MM.1S (cell line): ENCODE results near the gene KRTAP10-5.
"Not testable (repeated sequence)": the region's sequence is repeated elsewhere in the genome, so short reads cannot be mapped to it uniquely, and the experiment has no call there.

Source experiments
- DNase-seq: peaks from one replicate; pipeline ENCODE4 v3.0.0-alpha.2; 2015
- H2AFZ ChIP-seq: fragments of 300-600 bp; sonication (generic); 2 replicates; pipeline ENCODE4 v1.6.0; 2016; ENCODE audit warnings: antibody characterized with exemption, low read length
- H3F3A ChIP-seq: fragments of 300-600 bp; sonication (generic); 2 replicates; pipeline ENCODE4 v1.6.1; 2016; ENCODE audit warnings: mild to moderate bottlenecking, antibody characterized with exemption, low read length, moderate library complexity, mixed read lengths; ENCODE audit not compliant: insufficient read depth
- H3K27ac ChIP-seq: fragments of 300-600 bp; sonication (generic); 2 replicates; pipeline ENCODE4 v1.5.1; 2016; ENCODE audit warnings: mild to moderate bottlenecking, low read length
- H3K27me3 ChIP-seq: fragments of 300-600 bp; sonication (generic); replicated peaks from 2 replicates; pipeline ENCODE4 v1.6.0; 2016; ENCODE audit warnings: low read length; ENCODE audit not compliant: insufficient read depth
- H3K36me3 ChIP-seq: fragments of 300-600 bp; sonication (generic); replicated peaks from 2 replicates; pipeline ENCODE4 v1.6.1; 2016; ENCODE audit warnings: mild to moderate bottlenecking, low read length, mixed read lengths; ENCODE audit not compliant: insufficient read depth
- H3K4me1 ChIP-seq: fragments of 300-600 bp; sonication (generic); 2 replicates; pipeline ENCODE4 v1.6.1; 2016; ENCODE audit warnings: low read length, mixed read lengths
- H3K4me2 ChIP-seq: fragments of 300-600 bp; sonication (generic); 2 replicates; pipeline ENCODE4 v1.6.0; 2016; ENCODE audit warnings: low read depth, low read length
- H3K4me3 ChIP-seq: fragments of 300-600 bp; sonication (generic); 2 replicates; pipeline ENCODE4 v1.5.1; 2016; ENCODE audit warnings: low read length, mixed read lengths
- H3K79me2 ChIP-seq: fragments of 300-600 bp; sonication (generic); 2 replicates; pipeline ENCODE4 v1.6.1; 2016; ENCODE audit warnings: mixed run types, low read length, mixed read lengths
- H3K9ac ChIP-seq: fragments of 300-600 bp; sonication (generic); 2 replicates; pipeline ENCODE4 v1.6.1; 2016; ENCODE audit warnings: low read length, mixed read lengths
- H3K9me2 ChIP-seq: fragments of 300-600 bp; sonication (generic); replicated peaks from 2 replicates; pipeline ENCODE4 v1.6.1; 2016; ENCODE audit warnings: mild to moderate bottlenecking, low read length, mixed read lengths; ENCODE audit not compliant: insufficient read depth
- H3K9me3 ChIP-seq: fragments of 300-600 bp; sonication (generic); replicated peaks from 2 replicates; pipeline ENCODE4 v1.6.1; 2016; ENCODE audit warnings: mild to moderate bottlenecking, low read length, mixed read lengths; ENCODE audit not compliant: insufficient read depth
- H4K20me1 ChIP-seq: fragments of 300-600 bp; sonication (generic); 2 replicates; pipeline ENCODE4 v1.6.1; 2016; ENCODE audit warnings: mild to moderate bottlenecking, low read length, moderate library complexity, mixed read lengths; ENCODE audit not compliant: insufficient read depth
- EZH2 ChIP-seq: fragments of 300-600 bp; sonication (generic); optimal IDR thresholded peaks from 2 replicates; pipeline ENCODE3; 2017; ENCODE audit warnings: low read depth, mild to moderate bottlenecking, antibody characterized with exemption, low read length, mixed read lengths
- EZH2phosphoT487 ChIP-seq: fragments of 300-600 bp; sonication (generic); IDR thresholded peaks from 2 replicates; pipeline ENCODE4 v1.6.1; 2018; ENCODE audit warnings: antibody characterized with exemption, low read length
- TF ChIP-seq, protein P1 (sequence below): fragments of 300-600 bp; sonication (generic); IDR thresholded peaks from 2 replicates; pipeline ENCODE4 v1.5.1; 2016; ENCODE audit warnings: antibody characterized with exemption, low read length, mixed read lengths

Gene KRTAP10-5

GRCh38 chr21:44590897-44591800 lies 10.7 kb upstream of the KRTAP10-5 start:
- H3K4me2 ChIP-seq, H3K4me3 ChIP-seq, H3K9me3 ChIP-seq, H3K9ac ChIP-seq, H3F3A ChIP-seq, H2AFZ ChIP-seq, H3K4me1 ChIP-seq, DNase-seq, H3K9me2 ChIP-seq, H3K27ac ChIP-seq, H3K36me3 ChIP-seq, H4K20me1 ChIP-seq, H3K79me2 ChIP-seq: not testable (repeated sequence)
- H3K27me3 ChIP-seq, result peaks cover 87% of the 10 kb centered on the region

GRCh38 chr21:44590311-44590721 lies 9.9 kb upstream of the KRTAP10-5 start:
- Histone ChIP-seq H2AFZ (no peak overlapping the region), H3K4me3 (no peak overlapping the region), H3F3A (no peaks in the 10 kb centered on the region), H3K9ac (no peak overlapping the region), H4K20me1 (no peaks in the 10 kb centered on the region), H3K79me2 (no peaks in the 10 kb centered on the region), H3K4me2 (no peak overlapping the region), H3K9me2 (no peaks in the 10 kb centered on the region), H3K9me3 (no peaks in the 10 kb centered on the region), H3K36me3 (no peaks in the 10 kb centered on the region), H3K27ac (no peak overlapping the region), H3K27me3 (peaks cover 87% of the 10 kb centered on the region), H3K4me1 (no peaks in the 10 kb centered on the region)
- TF ChIP-seq, protein P1, sequence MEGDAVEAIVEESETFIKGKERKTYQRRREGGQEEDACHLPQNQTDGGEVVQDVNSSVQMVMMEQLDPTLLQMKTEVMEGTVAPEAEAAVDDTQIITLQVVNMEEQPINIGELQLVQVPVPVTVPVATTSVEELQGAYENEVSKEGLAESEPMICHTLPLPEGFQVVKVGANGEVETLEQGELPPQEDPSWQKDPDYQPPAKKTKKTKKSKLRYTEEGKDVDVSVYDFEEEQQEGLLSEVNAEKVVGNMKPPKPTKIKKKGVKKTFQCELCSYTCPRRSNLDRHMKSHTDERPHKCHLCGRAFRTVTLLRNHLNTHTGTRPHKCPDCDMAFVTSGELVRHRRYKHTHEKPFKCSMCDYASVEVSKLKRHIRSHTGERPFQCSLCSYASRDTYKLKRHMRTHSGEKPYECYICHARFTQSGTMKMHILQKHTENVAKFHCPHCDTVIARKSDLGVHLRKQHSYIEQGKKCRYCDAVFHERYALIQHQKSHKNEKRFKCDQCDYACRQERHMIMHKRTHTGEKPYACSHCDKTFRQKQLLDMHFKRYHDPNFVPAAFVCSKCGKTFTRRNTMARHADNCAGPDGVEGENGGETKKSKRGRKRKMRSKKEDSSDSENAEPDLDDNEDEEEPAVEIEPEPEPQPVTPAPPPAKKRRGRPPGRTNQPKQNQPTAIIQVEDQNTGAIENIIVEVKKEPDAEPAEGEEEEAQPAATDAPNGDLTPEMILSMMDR, result no peak
- TF ChIP-seq EZH2 (no peak), EZH2phosphoT487 (no peak)
- no peak for DNase-seq

- Histone ChIP-seq H3K27ac (no peak overlapping the region), H4K20me1 (no peaks in the 10 kb centered on the region), H3K79me2 (no peaks in the 10 kb centered on the region), H3K27me3 (peaks cover 88% of the 10 kb centered on the region), H3K9me2 (no peaks in the 10 kb centered on the region), H3K4me1 (no peaks in the 10 kb centered on the region), H3K9me3 (no peaks in the 10 kb centered on the region), H3K4me3 (no peak overlapping the region), H3K9ac (no peak overlapping the region), H2AFZ (no peak overlapping the region), H3K4me2 (no peak overlapping the region), H3K36me3 (no peaks in the 10 kb centered on the region), H3F3A (no peaks in the 10 kb centered on the region)
- no peak for TF ChIP-seq EZH2phosphoT487
- TF ChIP-seq, protein P1, result no peak
- TF ChIP-seq EZH2, result no peak
- DNase-seq, result no peak
Observed at GRCh38 chr21:44589586-44590305, 9.3 kb upstream of the KRTAP10-5 start.
